ENCODE data around the gene SKOR1.

Gene SKOR1

DNA sequence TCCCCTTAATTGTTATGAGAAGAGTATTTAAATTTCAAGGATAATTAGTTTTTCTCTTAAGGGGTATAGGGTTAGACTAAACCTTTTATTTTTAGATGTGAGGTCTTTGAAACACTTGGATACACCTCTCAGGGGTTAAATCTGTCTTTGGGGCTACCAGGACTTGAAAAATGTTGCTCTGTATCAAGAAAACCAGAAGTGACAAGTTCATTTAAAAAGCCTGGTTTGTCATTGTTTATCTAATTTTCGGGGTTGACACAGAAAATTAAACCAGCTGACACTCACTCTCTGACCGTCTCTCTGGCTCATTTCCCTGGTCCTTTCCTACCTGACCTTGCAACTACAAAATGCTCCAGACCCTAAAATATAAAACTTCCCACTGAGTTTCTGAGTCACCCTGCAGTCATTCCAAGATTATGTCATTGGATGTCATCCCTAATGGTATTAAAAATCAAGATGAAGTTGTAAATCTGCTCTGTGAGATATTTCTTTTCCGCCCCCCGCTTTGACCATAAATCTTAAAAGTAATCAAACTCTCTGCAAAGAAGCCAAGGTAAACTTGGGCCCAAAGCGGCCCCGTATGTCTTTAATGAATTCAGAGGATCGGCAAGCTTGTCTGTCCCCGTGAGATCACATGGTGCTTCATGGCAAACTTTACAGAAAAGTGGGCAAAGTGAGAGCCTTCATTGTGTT is 32.9 kb upstream of the SKOR1 start:
- in situ Hi-C loops (cut with HindIII; ENCODE audit: low sequenced_read_pairs), result no loop called here
- TF ChIP-seq, protein P1, sequence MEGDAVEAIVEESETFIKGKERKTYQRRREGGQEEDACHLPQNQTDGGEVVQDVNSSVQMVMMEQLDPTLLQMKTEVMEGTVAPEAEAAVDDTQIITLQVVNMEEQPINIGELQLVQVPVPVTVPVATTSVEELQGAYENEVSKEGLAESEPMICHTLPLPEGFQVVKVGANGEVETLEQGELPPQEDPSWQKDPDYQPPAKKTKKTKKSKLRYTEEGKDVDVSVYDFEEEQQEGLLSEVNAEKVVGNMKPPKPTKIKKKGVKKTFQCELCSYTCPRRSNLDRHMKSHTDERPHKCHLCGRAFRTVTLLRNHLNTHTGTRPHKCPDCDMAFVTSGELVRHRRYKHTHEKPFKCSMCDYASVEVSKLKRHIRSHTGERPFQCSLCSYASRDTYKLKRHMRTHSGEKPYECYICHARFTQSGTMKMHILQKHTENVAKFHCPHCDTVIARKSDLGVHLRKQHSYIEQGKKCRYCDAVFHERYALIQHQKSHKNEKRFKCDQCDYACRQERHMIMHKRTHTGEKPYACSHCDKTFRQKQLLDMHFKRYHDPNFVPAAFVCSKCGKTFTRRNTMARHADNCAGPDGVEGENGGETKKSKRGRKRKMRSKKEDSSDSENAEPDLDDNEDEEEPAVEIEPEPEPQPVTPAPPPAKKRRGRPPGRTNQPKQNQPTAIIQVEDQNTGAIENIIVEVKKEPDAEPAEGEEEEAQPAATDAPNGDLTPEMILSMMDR (IDR thresholded peaks at IDR 0.05; ENCODE audit: low read depth, low read length), result no peak
- DNase-seq (ENCODE audit: low read depth, low spot score), result no peak
- no peak overlapping the region for H3K4me3 ChIP-seq (ENCODE audit: low read depth, low read length)

DNA sequence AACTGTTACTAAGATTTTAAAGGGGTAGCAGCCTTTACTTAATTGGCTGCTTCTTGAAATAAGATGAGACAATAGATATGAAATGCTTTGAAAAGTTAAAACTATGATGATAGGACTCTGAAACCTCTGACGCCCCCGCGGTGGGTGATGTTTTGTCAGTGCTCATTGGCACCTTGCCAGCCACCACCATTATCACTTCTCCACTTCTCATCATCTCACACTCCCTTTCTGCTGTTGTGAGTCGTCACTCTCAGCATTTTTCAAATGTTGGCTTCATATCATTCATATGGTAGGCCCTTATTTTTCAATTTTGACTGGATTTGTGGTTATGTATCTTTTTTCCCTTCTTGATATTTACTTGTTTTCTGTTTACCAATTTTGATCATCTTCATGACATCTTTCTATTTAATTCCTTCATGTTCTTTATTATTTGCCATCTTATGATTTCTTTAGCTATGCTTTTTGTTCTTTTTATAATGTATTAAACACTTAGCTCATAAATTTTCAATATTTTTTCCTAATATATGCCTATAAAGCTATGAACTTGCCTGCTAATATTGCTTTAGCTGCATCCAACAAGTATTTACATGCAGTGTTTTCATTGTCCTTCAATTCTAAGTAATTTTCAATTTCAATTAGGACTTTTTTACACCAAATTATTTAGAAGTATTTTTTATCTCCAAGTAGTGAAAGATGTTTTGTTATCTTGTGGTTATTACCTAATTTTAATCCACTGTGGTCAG is 30.3 kb upstream of the SKOR1 start:
- in situ Hi-C loops (cut with HindIII; ENCODE audit: low sequenced_read_pairs), result no loop called here
- DNase-seq (ENCODE audit: low read depth, low spot score), result no peak
- H3K4me3 ChIP-seq (ENCODE audit: low read depth, low read length), result no peak overlapping the region
- TF ChIP-seq, protein P1 (IDR thresholded peaks at IDR 0.05; ENCODE audit: low read depth, low read length), result no peak

- in situ Hi-C loops (cut with HindIII; ENCODE audit: low sequenced_read_pairs), result no loop called here
- no peak for DNase-seq (ENCODE audit: low read depth, low spot score)
Observed at GRCh38 chr15:67796196-67797127, 28.8 kb upstream of the SKOR1 start.

GRCh38 chr15:67799801-67800205 is 25.5 kb upstream of the SKOR1 start:
- no peak overlapping the region for H3K4me3 ChIP-seq (ENCODE audit: low read depth, low read length)
- TF ChIP-seq, protein P1 (IDR thresholded peaks at IDR 0.05; ENCODE audit: low read depth, low read length), result no peak
- DNase-seq (ENCODE audit: low read depth, low spot score), result no peak
- in situ Hi-C loops (cut with HindIII; ENCODE audit: low sequenced_read_pairs), result no loop called here

More at GRCh38 chr15:67796196-67797127, 28.8 kb upstream of the SKOR1 start:
- no peak overlapping the region for H3K4me3 ChIP-seq (ENCODE audit: low read depth, low read length)
- TF ChIP-seq, protein P1 (IDR thresholded peaks at IDR 0.05; ENCODE audit: low read depth, low read length), result no peak

DNA sequence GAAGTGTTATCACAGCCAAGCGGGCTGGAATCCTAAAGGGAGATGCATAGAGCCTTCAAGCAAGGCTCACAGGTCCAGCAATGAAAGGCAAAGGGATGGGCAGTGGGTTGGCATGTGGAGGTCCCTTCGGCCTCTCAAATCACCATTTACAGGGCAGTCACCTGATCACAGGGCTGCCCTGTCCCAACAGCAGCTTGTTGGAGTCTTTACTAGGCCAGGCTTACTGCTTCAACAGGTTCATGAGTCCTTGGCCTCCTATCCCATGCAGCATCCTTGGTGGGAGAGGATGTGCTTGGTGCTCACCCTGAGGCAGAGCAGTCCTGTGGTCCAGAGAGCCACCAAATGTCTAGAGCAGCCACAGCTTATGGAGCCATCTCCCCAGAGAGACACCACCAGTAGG is 24.2 kb upstream of the SKOR1 start:
- DNase-seq (ENCODE audit: low read depth, low spot score), result no peak
- no peak overlapping the region for H3K4me3 ChIP-seq (ENCODE audit: low read depth, low read length)
- in situ Hi-C loops (cut with HindIII; ENCODE audit: low sequenced_read_pairs), result no loop called here
- TF ChIP-seq, protein P1 (IDR thresholded peaks at IDR 0.05; ENCODE audit: low read depth, low read length), result no peak
